CD14-positive monocyte (primary cell): ENCODE results near the gene CFTR. TPM values are rescaled to one million over a fixed set of nuclear protein-coding genes. Genes with fewer than 3 reads are reported as not detected.

Experiments
- DNase-seq, 3 donors: peaks; one replicate each; pipeline ENCODE4 v3.0.0-alpha.2; 2011 to 2022
- H2AFZ ChIP-seq: 2 replicates; pipeline ENCODE4 v1.6.0; 2012; ENCODE audit warnings: mild to moderate bottlenecking, low read depth, low read length, inconsistent platforms; ENCODE audit not compliant: insufficient read depth, poor library complexity, severe bottlenecking
- H3K27ac ChIP-seq, 2 donors: 1 replicate in 1 of 2; 2 replicates in 1 of 2; pipeline ENCODE4 v1.5.1; 2012 to 2013; ENCODE audit warnings: low read length in 2 of 2, control low read depth in 1 of 2, inconsistent platforms in 1 of 2, low read depth in 1 of 2, mild to moderate bottlenecking in 1 of 2
- H3K27me3 ChIP-seq, 2 donors: one replicate each; pipeline versions ENCODE4 v1.6.0 to v1.6.1; 2011 to 2013; ENCODE audit warnings: low read length in 2 of 2; ENCODE audit not compliant: control insufficient read depth in 2 of 2, insufficient read depth in 2 of 2
- H3K36me3 ChIP-seq, 2 donors: replicated peaks in 1 of 2; 1 replicate in 1 of 2; 2 replicates in 1 of 2; pipeline versions ENCODE4 v1.5.1 to v1.6.1; 2012 to 2013; ENCODE audit warnings: low read length in 2 of 2, control low read depth in 1 of 2, inconsistent platforms in 1 of 2, mild to moderate bottlenecking in 1 of 2; ENCODE audit not compliant: insufficient read depth in 2 of 2, control insufficient read depth in 1 of 2
- H3K4me1 ChIP-seq, 2 donors: 1 replicate in 1 of 2; 2 replicates in 1 of 2; pipeline versions ENCODE4 v1.5.1 to v1.6.1; 2012 to 2013; ENCODE audit warnings: low read length in 2 of 2, control low read depth in 1 of 2, inconsistent platforms in 1 of 2, mild to moderate bottlenecking in 1 of 2, moderate library complexity in 1 of 2; ENCODE audit not compliant: insufficient read depth in 2 of 2, control insufficient read depth in 1 of 2
- H3K4me2 ChIP-seq: replicated peaks from 2 replicates; pipeline ENCODE3; 2012; ENCODE audit warnings: low read length, moderate library complexity, mild to moderate bottlenecking; ENCODE audit not compliant: poor library complexity, severe bottlenecking; ENCODE audit errors: extremely low read depth
- H3K4me3 ChIP-seq, 3 experiments: fragments of 200-600 bp in 1 of 3; sonication (generic) in 1 of 3; replicated peaks in 1 of 3; 1 replicate in 2 of 3; 2 replicates in 1 of 3; pipeline ENCODE4 v1.5.1; 2011 to 2013; ENCODE audit warnings: low read length in 3 of 3, mild to moderate bottlenecking in 3 of 3, control low read depth in 2 of 3, low read depth in 2 of 3, inconsistent platforms in 1 of 3, moderate library complexity in 1 of 3
- H3K79me2 ChIP-seq: 2 replicates; pipeline ENCODE4 v1.6.0; 2012; ENCODE audit warnings: mild to moderate bottlenecking, control low read depth, inconsistent platforms, low read length, moderate library complexity; ENCODE audit not compliant: insufficient read depth
- H3K9ac ChIP-seq: 2 replicates; pipeline ENCODE4 v1.6.0; 2017; ENCODE audit warnings: low read length, mild to moderate bottlenecking; ENCODE audit not compliant: insufficient read depth, poor library complexity, severe bottlenecking
- H3K9me3 ChIP-seq, 2 donors: replicated peaks in 1 of 2; 1 replicate in 1 of 2; 2 replicates in 1 of 2; pipeline versions ENCODE4 v1.5.1 to v1.6.1; 2012 to 2013; ENCODE audit warnings: low read length in 2 of 2, control low read depth in 1 of 2; ENCODE audit not compliant: control insufficient read depth in 1 of 2, insufficient read depth in 1 of 2
- H4K20me1 ChIP-seq: 2 replicates; pipeline ENCODE4 v1.6.0; 2012; ENCODE audit warnings: mild to moderate bottlenecking, low read length, control low read depth, moderate library complexity; ENCODE audit not compliant: insufficient read depth
- H3K27ac Mint-ChIP-seq, 7 donors: one replicate each; pipeline ENCODE4 v1.8.0; 2020; ENCODE audit warnings: mild to moderate bottlenecking in 7 of 7, mixed read lengths in 7 of 7, moderate library complexity in 6 of 7, inconsistent platforms in 2 of 7
- H3K27me3 Mint-ChIP-seq, 3 donors: one replicate each; pipeline ENCODE4 v1.8.0; 2021 to 2022; ENCODE audit warnings: low read depth in 3 of 3, mild to moderate bottlenecking in 3 of 3, mixed read lengths in 3 of 3, moderate library complexity in 3 of 3, inconsistent platforms in 1 of 3
- H3K36me3 Mint-ChIP-seq, 2 donors: one replicate each; pipeline ENCODE4 v1.8.0; 2020; ENCODE audit warnings: mixed read lengths in 2 of 2, inconsistent platforms in 1 of 2, mild to moderate bottlenecking in 1 of 2
- H3K4me1 Mint-ChIP-seq: one replicate; pipeline ENCODE4 v1.8.0; 2020; ENCODE audit warnings: mild to moderate bottlenecking, mixed read lengths
- H3K4me3 Mint-ChIP-seq, 2 donors: one replicate each; pipeline ENCODE4 v1.8.0; 2020; ENCODE audit warnings: mild to moderate bottlenecking in 2 of 2, mixed read lengths in 2 of 2, moderate library complexity in 1 of 2
- H3K9me3 Mint-ChIP-seq, 7 donors: one replicate each; pipeline ENCODE4 v1.8.0; 2020 to 2022; ENCODE audit warnings: mixed read lengths in 7 of 7, mild to moderate bottlenecking in 6 of 7, moderate library complexity in 6 of 7, inconsistent platforms in 2 of 7
- CTCF ChIP-seq: fragments of 200-600 bp; IDR thresholded peaks from one replicate; pipeline ENCODE4 v1.8.0; 2022; ENCODE audit warnings: antibody characterized with exemption, mild to moderate bottlenecking
- WGBS: methylation state at CpG from one replicate; pipeline ENCODE4 v1.1.5; 2013; ENCODE audit warnings: missing lambda C conversion rate; ENCODE audit not compliant: insufficient coverage; 5-methylcytosine and 5-hydroxymethylcytosine counted together
- intact Hi-C, 2 donors: fragments of 100-400 bp; cut with micrococcal nuclease; formaldehyde crosslinking; loops; one replicate each; pipeline versions ENCODE4 v1.15.0 to v1.15.1; 2023
- polyA plus RNA-seq, 3 donors: library from polyadenylated mRNA; depleted of rRNA in 1 of 3; unstranded in 2 of 3; stranded (reverse) in 1 of 3; fragments of 300-500 nt in 2 of 3; fragments of >200 nt in 1 of 3; fragmentation: Illumina TruSeq in 2 of 3; gene quantifications; 1 replicate in 2 of 3; 2 replicates in 1 of 3; pipeline ENCODE4 v1.2.3, GENCODE V29; 2012 to 2021

CFTR gene
- polyA plus RNA-seq, 3 donors, result not detected

- peaks cover 0 to 3% (median 0%) of the 10 kb centered on the region in 3 donors for H3K27me3 Mint-ChIP-seq
- intact Hi-C loops, result no loop called here
- no peaks in the 10 kb centered on the region for H3K79me2 ChIP-seq
- no peaks in the 10 kb centered on the region for H3K36me3 ChIP-seq
- no peak for TF ChIP-seq CTCF
- no peak overlapping the region for H3K27ac Mint-ChIP-seq
- DNase-seq, result no peak
- H3K27me3 ChIP-seq, result no peaks in the 10 kb centered on the region
- no peak overlapping the region for H3K27ac ChIP-seq
- H3K4me3 Mint-ChIP-seq, result no peak overlapping the region
- no peak overlapping the region for H3K4me3 ChIP-seq
- no CpG with 5 or more reads among the region's 2 CpGs for WGBS
- no peaks in the 10 kb centered on the region for H3K9me3 ChIP-seq
- no peaks in the 10 kb centered on the region for H3K36me3 Mint-ChIP-seq
- peaks cover 0 to 2% (median 0%) of the 10 kb centered on the region in 7 donors for H3K9me3 Mint-ChIP-seq
- H4K20me1 ChIP-seq, result no peaks in the 10 kb centered on the region
- no peak overlapping the region for H2AFZ ChIP-seq
- H3K4me2 ChIP-seq, result no peak overlapping the region
- no peaks in the 10 kb centered on the region for H3K4me1 Mint-ChIP-seq
- H3K4me1 ChIP-seq, result no peaks in the 10 kb centered on the region
- no peak overlapping the region for H3K9ac ChIP-seq
These were observed 58.2 kb downstream of the CFTR start for GRCh38 chr7:117538053-117538452.

- no peak overlapping the region for H2AFZ ChIP-seq
- H3K4me1 ChIP-seq, result no peaks in the 10 kb centered on the region
These were observed 64.2 kb downstream of the CFTR start for GRCh38 chr7:117544061-117544460.

More at GRCh38 chr7:117544061-117544460, 64.2 kb downstream of the CFTR start:
- 100% methylated on average over 1 of the region's 2 CpGs for WGBS
- no peaks in the 10 kb centered on the region for H3K36me3 ChIP-seq
- H3K9me3 ChIP-seq, result no peaks in the 10 kb centered on the region
- no peak overlapping the region for H3K4me3 Mint-ChIP-seq
- H3K4me1 Mint-ChIP-seq, result no peaks in the 10 kb centered on the region
- H3K4me3 ChIP-seq, result no peak overlapping the region
- no peak overlapping the region for H3K27ac Mint-ChIP-seq
- no peak overlapping the region for H3K9ac ChIP-seq
- no peaks in the 10 kb centered on the region for H4K20me1 ChIP-seq
- no peaks in the 10 kb centered on the region for H3K36me3 Mint-ChIP-seq
- no peak overlapping the region for H3K4me2 ChIP-seq
- no peak for DNase-seq
- H3K27me3 Mint-ChIP-seq, result no peaks in the 10 kb centered on the region
- intact Hi-C loops, result no loop called here
- no peaks in the 10 kb centered on the region for H3K79me2 ChIP-seq
- TF ChIP-seq CTCF, result no peak
- H3K27ac ChIP-seq, result no peak overlapping the region
- no peaks in the 10 kb centered on the region for H3K27me3 ChIP-seq
- H3K9me3 Mint-ChIP-seq, result peaks cover 0 to 1% (median 0%) of the 10 kb centered on the region in 7 donors
